ENCODE data around the gene OR6C76.

DNA sequence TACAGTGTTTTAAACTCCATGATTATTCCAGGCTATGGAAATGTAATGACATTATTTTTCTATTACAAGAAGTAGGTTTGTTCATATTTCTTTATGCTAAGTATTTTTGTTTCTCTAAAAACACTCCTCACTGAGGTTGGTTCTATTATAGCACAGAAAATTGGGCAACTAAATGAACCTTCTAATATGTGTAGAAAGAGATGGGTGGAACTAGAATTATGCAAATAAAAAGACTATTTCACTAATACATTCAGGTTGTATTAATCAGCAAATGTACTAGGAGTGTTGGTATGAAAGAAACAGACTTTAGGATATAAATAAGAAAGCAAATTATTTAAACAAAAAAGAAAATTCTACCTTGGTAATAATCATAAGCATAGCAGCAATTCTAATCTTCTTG is 22.8 kb downstream of the OR6C76 start:
- TF ChIP-seq GATA2 (IDR thresholded peaks at IDR 0.05; ENCODE audit: low read depth, low read length), result no peak
- no peak for TF ChIP-seq GATA3 (IDR thresholded peaks at IDR 0.05; ENCODE audit: low read depth, low read length)
